Measurements from ENCODE around the gene CACNA1D.
"Not testable (repeated sequence)": the region's sequence is repeated elsewhere in the genome, so short reads cannot be mapped to it uniquely, and the experiment has no call there.

GRCh38 chr3:53638806-53639205 lies 144.4 kb downstream of the CACNA1D start:
- TF ChIP-seq POLR2A, SPI1 (IDR thresholded peaks at IDR 0.05; ENCODE audit: low read depth, low read length): not testable (repeated sequence)
